OCI-LY1 (cell line): ENCODE results near the gene RPL19.

ENCODE experiments used
- EZH2 ChIP-seq: fragments of 200-600 bp; sonication (generic), shearing (Covaris generic); IDR thresholded peaks from 2 replicates; pipeline ENCODE4 v1.8.0; 2017; ENCODE audit warnings: borderline replicate concordance, mixed run types, mild to moderate bottlenecking, antibody characterized with exemption, low read length, moderate library complexity, mixed read lengths
- TF ChIP-seq, protein P1 (sequence below): fragments of 200-600 bp; sonication (generic), shearing (Covaris generic); IDR thresholded peaks from 2 replicates; pipeline ENCODE4 v1.5.1; 2017; ENCODE audit warnings: mild to moderate bottlenecking, antibody characterized with exemption, low read length, moderate library complexity, mixed read lengths

DNA sequence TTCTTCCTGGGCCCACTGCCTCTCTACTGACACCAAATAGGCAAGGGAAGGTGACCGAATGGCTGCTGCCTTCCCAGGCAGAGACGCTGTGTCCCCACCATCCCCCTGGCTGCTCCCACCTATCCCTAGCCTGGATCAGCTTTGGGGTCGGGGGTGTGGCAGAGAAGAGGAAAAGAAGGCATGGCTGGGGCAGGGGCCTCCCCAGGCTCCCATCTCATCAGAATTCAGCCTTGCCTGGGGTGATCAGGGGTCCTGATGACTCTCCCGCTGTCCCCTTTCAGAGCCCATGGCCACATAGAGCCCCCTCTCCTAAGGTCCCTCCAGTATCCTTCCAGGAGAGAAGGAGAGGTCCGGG lies 49.3 kb upstream of the RPL19 start:
- TF ChIP-seq EZH2 = no peak
- TF ChIP-seq, protein P1, sequence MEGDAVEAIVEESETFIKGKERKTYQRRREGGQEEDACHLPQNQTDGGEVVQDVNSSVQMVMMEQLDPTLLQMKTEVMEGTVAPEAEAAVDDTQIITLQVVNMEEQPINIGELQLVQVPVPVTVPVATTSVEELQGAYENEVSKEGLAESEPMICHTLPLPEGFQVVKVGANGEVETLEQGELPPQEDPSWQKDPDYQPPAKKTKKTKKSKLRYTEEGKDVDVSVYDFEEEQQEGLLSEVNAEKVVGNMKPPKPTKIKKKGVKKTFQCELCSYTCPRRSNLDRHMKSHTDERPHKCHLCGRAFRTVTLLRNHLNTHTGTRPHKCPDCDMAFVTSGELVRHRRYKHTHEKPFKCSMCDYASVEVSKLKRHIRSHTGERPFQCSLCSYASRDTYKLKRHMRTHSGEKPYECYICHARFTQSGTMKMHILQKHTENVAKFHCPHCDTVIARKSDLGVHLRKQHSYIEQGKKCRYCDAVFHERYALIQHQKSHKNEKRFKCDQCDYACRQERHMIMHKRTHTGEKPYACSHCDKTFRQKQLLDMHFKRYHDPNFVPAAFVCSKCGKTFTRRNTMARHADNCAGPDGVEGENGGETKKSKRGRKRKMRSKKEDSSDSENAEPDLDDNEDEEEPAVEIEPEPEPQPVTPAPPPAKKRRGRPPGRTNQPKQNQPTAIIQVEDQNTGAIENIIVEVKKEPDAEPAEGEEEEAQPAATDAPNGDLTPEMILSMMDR = no peak
